Mucosa of descending colon (tissue), 3 donors: ENCODE results near the gene COX5A. TPM values are rescaled to one million over a fixed set of nuclear protein-coding genes. Genes with fewer than 3 reads are reported as not detected.
A peak's percentile ranks its signal among the peaks of the same experiment; 100 is the strongest.

Experiments used
- ATAC-seq: fragments of 200-7000 bp; cut with Tn5 transposase; one replicate; pipeline ENCODE4 v1.9.1; 2020; ENCODE audit warnings: mild to moderate bottlenecking, moderate library complexity
- DNase-seq, 3 donors: peaks; one replicate each; pipeline ENCODE4 v3.0.0-alpha.2; 2020
- H3K36me3 ChIP-seq: fragments of 200-600 bp; one replicate; pipeline ENCODE4 v1.8.0; 2021; ENCODE audit warnings: low read depth, mild to moderate bottlenecking
- H3K4me1 ChIP-seq: fragments of 200-600 bp; one replicate; pipeline ENCODE4 v1.8.0; 2021; ENCODE audit warnings: low read depth, mild to moderate bottlenecking
- H3K4me3 ChIP-seq: fragments of 200-600 bp; one replicate; pipeline ENCODE4 v1.8.0; 2021; ENCODE audit warnings: mild to moderate bottlenecking
- H3K9me3 ChIP-seq: fragments of 200-600 bp; one replicate; pipeline ENCODE4 v1.8.0; 2021; ENCODE audit warnings: mild to moderate bottlenecking
- CTCF ChIP-seq: fragments of 200-600 bp; IDR thresholded peaks from one replicate; pipeline ENCODE4 v1.8.0; 2022; ENCODE audit warnings: antibody characterized with exemption, mild to moderate bottlenecking
- intact Hi-C, 2 donors: fragments of 100-400 bp; cut with DNase I in 1 of 2; cut with micrococcal nuclease in 1 of 2; formaldehyde crosslinking; loops; one replicate each; pipeline versions ENCODE4 v1.11.0 to v1.11.1; 2022; cut with DNase I, micrococcal nuclease
- total RNA-seq, 3 donors: library from RNA; stranded (reverse); fragmentation: NEBNext Ultra II Directional in 2 of 3; extraction: Animal tissue kit (Norgen Biotek cat#: 25700) in 2 of 3; gene quantifications; one replicate each; pipeline versions ENCODE4 v1.2.1 to v1.2.4, GENCODE V29; 2021 to 2023
- donor health status: DM: no; HTN: no; CAD: no; lungs with moderate emphysema.
- donor health status: DM: no; HTN: no; CAD: no.
- donor health status: DM: no; HTN: yes; CAD: no.

The COX5A gene
- total RNA-seq, 3 donors from 2014 or later, result 312 to 673 (median 597) TPM

GRCh38 chr15:74958908-74959585 lies 21.2 kb upstream of the COX5A start:
- TF ChIP-seq CTCF, result no peak
- Histone ChIP-seq H3K36me3 (no peaks in the 10 kb centered on the region), H3K4me3 (no peak overlapping the region), H3K4me1 (peaks cover 31% of the 10 kb centered on the region), H3K9me3 (no peaks in the 10 kb centered on the region)
- ATAC-seq, result no peak
- DNase-seq, result peak in 1 of 3 donors; percentile 51
- intact Hi-C loops, result no loop called here

- H3K4me1 ChIP-seq, result peaks cover 34% of the 10 kb centered on the region
Measured at GRCh38 chr15:74958320-74958907, 20.5 kb upstream of the COX5A start.

GRCh38 chr15:74957476-74958035 lies 19.7 kb upstream of the COX5A start:
- intact Hi-C loops, result no loop called here
- DNase-seq (peak in 1 of 3 donors; percentile 64), ATAC-seq (no peak)
- Histone ChIP-seq H3K4me1 (peaks cover 34% of the 10 kb centered on the region), H3K4me3 (peak overlapping the region; percentile 7), H3K9me3 (no peaks in the 10 kb centered on the region), H3K36me3 (no peaks in the 10 kb centered on the region)
- no peak for TF ChIP-seq CTCF

More at GRCh38 chr15:74958320-74958907, 20.5 kb upstream of the COX5A start:
- intact Hi-C loops, result no loop called here
- Histone ChIP-seq H3K36me3 (no peaks in the 10 kb centered on the region), H3K9me3 (no peaks in the 10 kb centered on the region), H3K4me3 (no peak overlapping the region)
- peak; percentile 48 for TF ChIP-seq CTCF
- ATAC-seq (peak; percentile 73), DNase-seq (peak; percentile 84 to 89 (median 85))

- ATAC-seq, result peak; percentile 85
- H3K4me3 ChIP-seq, result peak within 1 kb of the TSS; percentile 3
- DNase-seq, result peak; percentile 89 to 93 (median 90)
- no peaks in the 10 kb centered on the region for H3K36me3 ChIP-seq
- intact Hi-C loops, result no loop called here
- H3K4me1 ChIP-seq, result peaks cover 34% of the 10 kb centered on the region
- TF ChIP-seq CTCF, result no peak
- no peaks in the 10 kb centered on the region for H3K9me3 ChIP-seq
Measured at GRCh38 chr15:74956648-74957475, 19.0 kb upstream of the COX5A start, which contains the start of gene RPP25. Gene RPP25, minus strand, starts transcription at chr15:74956772. Its CDS starts 189 bp downstream, at chr15:74956583.
